H1 (cell line): ENCODE results near the gene ELMO1. TPM values are rescaled to one million over a fixed set of nuclear protein-coding genes. Genes with fewer than 3 reads are reported as not detected.

Source experiments
- CTCF ChIA-PET: fragments of 300-600 bp; sonication (Branson Sonifier 250); formaldehyde crosslinking; loops from one replicate; lab custom pipeline; 2021; ENCODE audit not compliant: partially characterized antibody; lab: Charles Lee
- POLR2A ChIA-PET: fragments of 300-600 bp; sonication (Branson Sonifier 250); formaldehyde crosslinking; loops from one replicate; lab custom pipeline; 2021; ENCODE audit warnings: inconsistent platforms; ENCODE audit not compliant: partially characterized antibody; lab: Charles Lee
- DNase-seq, 2 experiments: peaks; one replicate each; pipeline versions ENCODE4 v3.0.0 to v3.0.0-alpha.2; 2010 to 2022; ENCODE audit warnings: low spot score in 2 of 2, low read depth in 1 of 2, mixed read lengths in 1 of 2
- FAIRE-seq: peaks from 2 replicates; lab custom pipeline; 2011; peaks lifted over from hg19 to GRCh38; lab: Jason Lieb, UNC
- H2AFZ ChIP-seq: 2 replicates; pipeline ENCODE4 v1.8.1; 2012; ENCODE audit warnings: low read length, inconsistent platforms
- H2AK5ac ChIP-seq: 2 replicates; pipeline ENCODE4 v1.6.1; 2013; ENCODE audit warnings: low read depth, low read length
- H2BK120ac ChIP-seq: replicated peaks from 2 replicates; pipeline ENCODE3; 2013; ENCODE audit warnings: low read depth, low read length, inconsistent platforms
- H2BK12ac ChIP-seq: 2 replicates; pipeline ENCODE4 v1.6.1; 2013; ENCODE audit warnings: low read depth, low read length
- H2BK15ac ChIP-seq: 2 replicates; pipeline ENCODE4 v1.6.1; 2013; ENCODE audit warnings: low read length
- H2BK20ac ChIP-seq: 2 replicates; pipeline ENCODE4 v1.6.1; 2013; ENCODE audit warnings: low read length
- H2BK5ac ChIP-seq: 2 replicates; pipeline ENCODE4 v1.6.1; 2013; ENCODE audit warnings: low read depth, low read length
- H3K14ac ChIP-seq: 2 replicates; pipeline ENCODE4 v1.6.1; 2013; ENCODE audit warnings: inconsistent platforms; ENCODE audit not compliant: insufficient read length
- H3K18ac ChIP-seq: 2 replicates; pipeline ENCODE4 v1.6.1; 2013; ENCODE audit warnings: low read length; ENCODE audit errors: extremely low read depth
- H3K23ac ChIP-seq: 2 replicates; pipeline ENCODE4 v1.6.1; 2013; ENCODE audit warnings: inconsistent platforms; ENCODE audit not compliant: insufficient read length
- H3K23me2 ChIP-seq: 2 replicates; pipeline ENCODE4 v1.6.1; 2013; ENCODE audit warnings: low read depth, low read length
- H3K27ac ChIP-seq: 2 replicates; pipeline ENCODE4 v1.6.1; 2011; ENCODE audit warnings: low read depth, low read length, inconsistent platforms
- H3K27me3 ChIP-seq, 4 experiments: replicated peaks in 1 of 4; 1 replicate in 1 of 4; 2 replicates in 3 of 4; pipeline versions ENCODE4 v1.6.1 to v1.8.1; 2011 to 2013; ENCODE audit warnings: low read length in 3 of 4, mild to moderate bottlenecking in 3 of 4, inconsistent platforms in 2 of 4, mixed read lengths in 2 of 4, moderate library complexity in 1 of 4; ENCODE audit not compliant: control insufficient read depth in 3 of 4, insufficient read depth in 3 of 4; ENCODE audit errors: extremely low read depth in 1 of 4
- H3K36me3 ChIP-seq, 4 experiments: 2 replicates each; pipeline versions ENCODE4 v1.6.1 to v1.8.1; 2011 to 2013; ENCODE audit warnings: mild to moderate bottlenecking in 4 of 4, low read length in 3 of 4, moderate library complexity in 2 of 4, control low read depth in 1 of 4, inconsistent platforms in 1 of 4; ENCODE audit not compliant: insufficient read depth in 4 of 4, control insufficient read depth in 2 of 4
- H3K4ac ChIP-seq: replicated peaks from 2 replicates; pipeline ENCODE3; 2013; ENCODE audit warnings: low read length, low read depth, mixed read lengths, inconsistent platforms; ENCODE audit not compliant: insufficient read length
- H3K4me1 ChIP-seq, 4 experiments: replicated peaks in 1 of 4; 1 replicate in 1 of 4; 2 replicates in 3 of 4; pipeline versions ENCODE4 v1.6.1 to v1.8.1; 2011 to 2013; ENCODE audit warnings: low read length in 3 of 4, inconsistent platforms in 2 of 4, mixed read lengths in 1 of 4; ENCODE audit not compliant: insufficient read depth in 4 of 4, control insufficient read depth in 3 of 4
- H3K4me2 ChIP-seq, 2 experiments: 2 replicates each; pipeline versions ENCODE4 v1.6.1 to v1.8.1; 2011 to 2013; ENCODE audit warnings: low read depth in 2 of 2, low read length in 2 of 2, control low read depth in 1 of 2, inconsistent platforms in 1 of 2, mild to moderate bottlenecking in 1 of 2; ENCODE audit not compliant: insufficient read depth in 1 of 2
- H3K4me3 ChIP-seq, 4 experiments: fragments of 200-600, 300-600 bp in 1 of 4; sonication (generic), shearing (Covaris generic), sonication (Bioruptor Twin) in 1 of 4; 2 replicates each; pipeline versions ENCODE4 v1.5.1 to v1.8.1; 2011 to 2016; ENCODE audit warnings: low read length in 4 of 4, low read depth in 3 of 4, control low read depth in 2 of 4, inconsistent platforms in 2 of 4, mild to moderate bottlenecking in 2 of 4, mixed read lengths in 1 of 4, moderate library complexity in 1 of 4; ENCODE audit not compliant: insufficient read depth in 2 of 4; ENCODE audit errors: extremely low read depth in 1 of 4
- H3K56ac ChIP-seq: replicated peaks from 2 replicates; pipeline ENCODE3; 2013; ENCODE audit warnings: low read depth, mild to moderate bottlenecking, mixed read lengths, low read length, inconsistent platforms; ENCODE audit not compliant: insufficient read length
- H3K79me1 ChIP-seq: 2 replicates; pipeline ENCODE4 v1.6.1; 2013; ENCODE audit warnings: low read depth, low read length, control low read depth
- H3K79me2 ChIP-seq, 2 experiments: 2 replicates each; pipeline versions ENCODE4 v1.6.1 to v1.8.1; 2012 to 2013; ENCODE audit warnings: low read length in 2 of 2, mild to moderate bottlenecking in 2 of 2, inconsistent platforms in 1 of 2; ENCODE audit not compliant: insufficient read depth in 2 of 2, control insufficient read depth in 1 of 2
- H3K9ac ChIP-seq, 4 experiments: replicated peaks in 1 of 4; 1 replicate in 1 of 4; 2 replicates in 3 of 4; pipeline versions ENCODE4 v1.6.1 to v1.8.1; 2011 to 2013; ENCODE audit warnings: low read depth in 3 of 4, low read length in 3 of 4, control low read depth in 2 of 4, mild to moderate bottlenecking in 2 of 4, moderate library complexity in 2 of 4, inconsistent platforms in 1 of 4; ENCODE audit errors: extremely low read depth in 1 of 4
- H3K9me3 ChIP-seq, 2 experiments: 2 replicates each; pipeline versions ENCODE4 v1.6.1 to v1.8.1; 2012 to 2013; ENCODE audit warnings: mild to moderate bottlenecking in 2 of 2, moderate library complexity in 2 of 2, control low read depth in 1 of 2, inconsistent platforms in 1 of 2, low read depth in 1 of 2, low read length in 1 of 2, mixed read lengths in 1 of 2; ENCODE audit not compliant: insufficient read depth in 2 of 2
- H4K20me1 ChIP-seq, 2 experiments: replicated peaks in 1 of 2; 2 replicates each; pipeline versions ENCODE3 to v1.8.1; 2011 to 2013; ENCODE audit warnings: inconsistent platforms in 2 of 2, low read length in 2 of 2, mild to moderate bottlenecking in 1 of 2; ENCODE audit not compliant: insufficient read depth in 2 of 2, control insufficient read depth in 1 of 2
- H4K5ac ChIP-seq: 2 replicates; pipeline ENCODE4 v1.6.1; 2013; ENCODE audit warnings: low read length, low read depth, mixed read lengths, inconsistent platforms; ENCODE audit not compliant: insufficient read length
- H4K8ac ChIP-seq: 2 replicates; pipeline ENCODE4 v1.8.0; 2013; ENCODE audit warnings: mild to moderate bottlenecking, moderate library complexity, low read length, inconsistent platforms; ENCODE audit not compliant: insufficient read depth; ENCODE audit errors: extremely low read depth
- H4K91ac ChIP-seq: replicated peaks from 2 replicates; pipeline ENCODE3; 2013; ENCODE audit warnings: low read length, mixed read lengths, inconsistent platforms; ENCODE audit not compliant: insufficient read length
- ASH2L ChIP-seq: fragments of 200-600, 300-600 bp; sonication (generic); IDR thresholded peaks from one replicate; pipeline ENCODE4 v1.7.1; 2017; ENCODE audit warnings: low read length
- CREB1 ChIP-seq: IDR thresholded peaks from 2 replicates; pipeline ENCODE4 v1.6.1; 2012; ENCODE audit warnings: inconsistent platforms
- JUN ChIP-seq: IDR thresholded peaks from 2 replicates; pipeline ENCODE4 v1.6.1; 2011; ENCODE audit warnings: low read depth, mild to moderate bottlenecking, improper control_type of control experiment, low read length
- RAD21 ChIP-seq, 2 experiments: IDR thresholded peaks in 1 of 2; conservative IDR thresholded peaks in 1 of 2; 2 replicates each; pipeline ENCODE4 v1.6.1; 2011; ENCODE audit warnings: low read depth in 2 of 2, low read length in 2 of 2, improper control_type of control experiment in 1 of 2, inconsistent platforms in 1 of 2, mild to moderate bottlenecking in 1 of 2, moderate library complexity in 1 of 2
- SAP30 ChIP-seq: fragments of 300-600 bp; sonication (generic); IDR thresholded peaks from 2 replicates; pipeline ENCODE4 v1.7.1; 2012; ENCODE audit warnings: low read length, moderate library complexity, mild to moderate bottlenecking, inconsistent platforms; ENCODE audit not compliant: insufficient read depth, insufficient replicate concordance
- TAF1 ChIP-seq: IDR thresholded peaks from 2 replicates; pipeline ENCODE4 v1.6.1; 2011; ENCODE audit warnings: mild to moderate bottlenecking, low read depth, low read length
- ZNF274 ChIP-seq: IDR thresholded peaks from 2 replicates; pipeline ENCODE4 v1.7.0; 2012; ENCODE audit warnings: low read length, borderline replicate concordance; ENCODE audit errors: extremely low read depth
- WGBS, 2 experiments: shearing (Covaris generic) in 1 of 2; methylation state at CpG; one replicate each; pipeline versions ENCODE4 v1.1.6 to v1.1.7; 2013 to 2015; ENCODE audit warnings: low lambda C conversion rate in 2 of 2, mixed read lengths in 2 of 2, inconsistent platforms in 1 of 2, low coverage in 1 of 2, missing lambda C conversion rate in 1 of 2; ENCODE audit not compliant: insufficient replicate concordance in 2 of 2, insufficient coverage in 1 of 2, insufficient read length in 1 of 2; ENCODE audit errors: extremely low coverage in 1 of 2, missing lambda C conversion rate in 1 of 2; 5-methylcytosine and 5-hydroxymethylcytosine counted together
- polyA plus RNA-seq, 7 experiments: library from polyadenylated mRNA; depleted of rRNA in 3 of 7; stranded (reverse) in 5 of 7; unstranded in 2 of 7; fragments of >200 nt in 5 of 7; fragments of 200-250 nt in 2 of 7; gene quantifications; 1 replicate in 5 of 7; 2 replicates in 1 of 7; 4 replicates in 1 of 7; pipeline versions ENCODE4 v1.2.1 to v1.2.3, GENCODE V29; 2011 to 2013; ENCODE audit warnings: missing spikeins in 2 of 7, mixed read lengths in 2 of 7
- total RNA-seq: library from RNA; stranded (reverse); fragmentation: NEBNext Ultra II Directional; extraction: Animal tissue kit (Norgen Biotek cat#: 25700); gene quantifications from 2 replicates; pipeline ENCODE4 v1.2.1, GENCODE V29; 2021

Gene ELMO1
- total and polyA plus RNA-seq, 2 of the 8 experiments (the other 6 are each of a cell fraction or from before 2014, with no cell fraction given) = 18.4 to 21.0 TPM

DNA sequence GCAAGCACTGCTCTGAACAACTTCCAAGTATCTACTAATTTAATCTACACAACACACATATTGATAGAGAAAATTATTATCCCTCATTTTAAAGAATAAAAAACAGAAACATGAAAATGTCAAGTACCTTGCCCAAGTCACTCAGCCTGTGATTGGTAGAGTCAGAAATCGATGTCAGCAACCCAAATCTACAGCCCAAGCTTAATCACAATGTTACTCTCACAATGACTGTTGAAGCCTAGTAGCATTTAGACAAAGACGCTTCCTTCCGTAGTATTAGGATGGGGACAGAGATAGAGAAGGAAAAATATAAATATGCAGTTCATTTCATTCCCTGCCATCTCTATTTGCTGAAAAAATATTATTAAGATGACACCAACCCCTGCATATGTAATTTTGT is 242.5 kb downstream of the ELMO1 start:
- H3K79me1 ChIP-seq = no peaks in the 10 kb centered on the region
- H3K14ac ChIP-seq = no peak overlapping the region
- no peak overlapping the region for H3K4me2 ChIP-seq
- no peak overlapping the region for H4K91ac ChIP-seq
- H2AFZ ChIP-seq = no peak overlapping the region
- ChIA-PET POLR2A (no interaction called here), CTCF (interaction anchor here (1.3 to 2.4 kb wide), 3 partner anchors 18 to 289 kb away, joined by 3 to 7 read pairs (median 5); no protein-coding TSS in a partner anchor)
- no peaks in the 10 kb centered on the region; a peak in 1 of 7 replicates for H3K4me1 ChIP-seq
- no peak overlapping the region for H3K18ac ChIP-seq
- no peak overlapping the region for H4K5ac ChIP-seq
- H2BK20ac ChIP-seq = no peak overlapping the region
- 96% methylated on average over 3 of the region's 3 CpGs; no CpG with 5 or more reads in 1 of the 2 experiments for WGBS, 2 experiments
- H2BK15ac ChIP-seq = no peak overlapping the region
- H3K36me3 ChIP-seq = peaks cover 0 to 5% (median 0%) of the 10 kb centered on the region in 4 experiments; a peak in 2 of 8 replicates
- no peak overlapping the region for H2BK120ac ChIP-seq
- H4K8ac ChIP-seq = no peak overlapping the region
- no peak overlapping the region for H3K9ac ChIP-seq
- TF ChIP-seq ASH2L (no peak), RAD21 (IDR thresholded peaks at IDR 0.05 in 1 of 2, conservative IDR thresholded peaks at IDR 0.05 in 1 of 2; ENCODE audit: low read depth in 2 of 2, low read length in 2 of 2) (no peak), SAP30 (no peak), TAF1 (no peak), CREB1 (no peak), ZNF274 (no peak), JUN (no peak)
- no peaks in the 10 kb centered on the region for H3K79me2 ChIP-seq
- H3K23ac ChIP-seq = no peak overlapping the region
- no peak for DNase-seq
- H2BK5ac ChIP-seq = no peak overlapping the region
- H3K9me3 ChIP-seq = no peaks in the 10 kb centered on the region
- H3K27me3 ChIP-seq = no peaks in the 10 kb centered on the region
- H2BK12ac ChIP-seq = no peak overlapping the region
- no peak overlapping the region for H3K27ac ChIP-seq
- H3K4me3 ChIP-seq = no peak overlapping the region
- no peak overlapping the region for H3K4ac ChIP-seq
- H3K23me2 ChIP-seq = no peaks in the 10 kb centered on the region
- no peak overlapping the region for H3K56ac ChIP-seq
- H4K20me1 ChIP-seq = no peaks in the 10 kb centered on the region
- no peak overlapping the region for H2AK5ac ChIP-seq
- FAIRE-seq = no peak
